Measurements from ENCODE around the gene ZNF254.
"Not testable (repeated sequence)": the region's sequence is repeated elsewhere in the genome, so short reads cannot be mapped to it uniquely, and the experiment has no call there.

ZNF254 gene

GRCh38 chr19:24069905-24070657, 16.9 kb upstream of the ZNF254 start:
- DNase-seq (ENCODE audit: low read depth): no peak
- H3K4me3 ChIP-seq (ENCODE audit: low read depth, low read length): no peak overlapping the region
- no peak for TF ChIP-seq CTCF (IDR thresholded peaks at IDR 0.05; ENCODE audit: insufficient read depth, low read depth, low read length, missing control alignments)

GRCh38 chr19:24071078-24071477, 15.9 kb upstream of the ZNF254 start:
- DNase-seq (ENCODE audit: low read depth): no peak
- no peak overlapping the region for H3K4me3 ChIP-seq (ENCODE audit: low read depth, low read length)
- TF ChIP-seq CTCF (IDR thresholded peaks at IDR 0.05; ENCODE audit: insufficient read depth, low read depth, low read length, missing control alignments): no peak

- H3K4me3 ChIP-seq (ENCODE audit: low read depth, low read length): no peak overlapping the region
- no peak for TF ChIP-seq CTCF (IDR thresholded peaks at IDR 0.05; ENCODE audit: insufficient read depth, low read depth, low read length, missing control alignments)
- DNase-seq (ENCODE audit: low read depth): no peak
Measured at GRCh38 chr19:24072720-24073119, 14.3 kb upstream of the ZNF254 start.

GRCh38 chr19:24073807-24074206, 13.2 kb upstream of the ZNF254 start:
- no peak for DNase-seq (ENCODE audit: low read depth)
- H3K4me3 ChIP-seq (ENCODE audit: low read depth, low read length): no peak overlapping the region
- TF ChIP-seq CTCF (IDR thresholded peaks at IDR 0.05; ENCODE audit: insufficient read depth, low read depth, low read length, missing control alignments): no peak

- H3K4me3 ChIP-seq (ENCODE audit: low read depth, low read length): no peak overlapping the region
- DNase-seq (ENCODE audit: low read depth): no peak
- no peak for TF ChIP-seq CTCF (IDR thresholded peaks at IDR 0.05; ENCODE audit: insufficient read depth, low read depth, low read length, missing control alignments)
Measured at GRCh38 chr19:24074720-24075454, 12.1 kb upstream of the ZNF254 start.

GRCh38 chr19:24075530-24075929, 11.5 kb upstream of the ZNF254 start:
- not testable (repeated sequence) for H3K4me3 ChIP-seq (ENCODE audit: low read depth, low read length); DNase-seq (ENCODE audit: low read depth)

- no peak for DNase-seq (ENCODE audit: low read depth)
- no peak for TF ChIP-seq CTCF (IDR thresholded peaks at IDR 0.05; ENCODE audit: insufficient read depth, low read depth, low read length, missing control alignments)
- H3K4me3 ChIP-seq (ENCODE audit: low read depth, low read length): no peak overlapping the region
Measured at GRCh38 chr19:24078680-24079079, 8.3 kb upstream of the ZNF254 start.

Measured in GM12865 (cell line).